HepG2 (cell line): ENCODE data around the gene IQCC. TPM values are rescaled to one million over a fixed set of nuclear protein-coding genes. Genes with fewer than 3 reads are reported as not detected.

Experiments
- ARID2 ChIP-seq: sonication (generic); formaldehyde crosslinking; IDR thresholded peaks from 2 replicates; pipeline ENCODE4 v1.8.1; 2022; ENCODE audit warnings: mild to moderate bottlenecking, missing genetic modification reagents, borderline replicate concordance
- ARNT ChIP-seq: fragments of 450-650 bp; IDR thresholded peaks from 2 replicates; pipeline ENCODE4 v1.6.1; 2017
- BRCA1 ChIP-seq: sonication (generic); formaldehyde crosslinking; IDR thresholded peaks from 2 replicates; pipeline ENCODE4 v1.4.0; 2020; ENCODE audit warnings: missing genetic modification reagents
- CBX2 ChIP-seq, 2 experiments: fragments of 200-600 bp in 1 of 2; sonication (generic); formaldehyde crosslinking in 1 of 2; IDR thresholded peaks; 2 replicates each; pipeline versions ENCODE4 v1.7.0 to v1.8.1; 2018 to 2022; ENCODE audit warnings: low read depth in 2 of 2, low read length in 1 of 2, mild to moderate bottlenecking in 1 of 2, missing genetic modification reagents in 1 of 2
- CREB3 ChIP-seq: sonication (generic); formaldehyde crosslinking; IDR thresholded peaks from 2 replicates; pipeline ENCODE4 v1.5.0; 2020; ENCODE audit warnings: missing genetic modification reagents
- FOXO4 ChIP-seq: sonication (generic); formaldehyde crosslinking; conservative IDR thresholded peaks from 2 replicates; pipeline ENCODE4 v1.8.1; 2023; ENCODE audit warnings: missing genetic modification reagents
- HHEX ChIP-seq: IDR thresholded peaks from 2 replicates; pipeline ENCODE4 v1.6.1; 2016; ENCODE audit warnings: control low read depth
- HINFP ChIP-seq: sonication (generic); formaldehyde crosslinking; IDR thresholded peaks from 2 replicates; pipeline ENCODE4 v1.4.0; 2020; ENCODE audit warnings: low read depth, mild to moderate bottlenecking, missing genetic modification reagents
- HNF4G ChIP-seq, 2 experiments: sonication (generic) in 1 of 2; formaldehyde crosslinking in 1 of 2; IDR thresholded peaks; 2 replicates each; pipeline versions ENCODE4 v1.4.0 to v1.6.1; 2011 to 2020; ENCODE audit warnings: borderline replicate concordance in 2 of 2, low read depth in 2 of 2, mild to moderate bottlenecking in 2 of 2, low read length in 1 of 2, missing genetic modification reagents in 1 of 2, moderate library complexity in 1 of 2
- HOXA3 ChIP-seq: sonication (generic); formaldehyde crosslinking; IDR thresholded peaks from 2 replicates; pipeline ENCODE4 v1.5.0; 2020; ENCODE audit warnings: missing genetic modification reagents
- KDM3A ChIP-seq: IDR thresholded peaks from 2 replicates; pipeline ENCODE4 v1.6.1; 2018; ENCODE audit warnings: low read depth, missing compliant biosample characterization
- LRRFIP1 ChIP-seq: sonication (generic); formaldehyde crosslinking; conservative IDR thresholded peaks from 2 replicates; pipeline ENCODE4 v1.4.0; 2020; ENCODE audit warnings: missing genetic modification reagents
- NFKBIZ ChIP-seq: IDR thresholded peaks from 2 replicates; pipeline ENCODE4 v1.6.1; 2018; ENCODE audit warnings: missing genetic modification reagents, missing compliant biosample characterization
- NKX3-1 ChIP-seq: sonication (generic); formaldehyde crosslinking; IDR thresholded peaks from 2 replicates; pipeline ENCODE4 v1.5.0; 2020; ENCODE audit warnings: missing genetic modification reagents
- PLSCR1 ChIP-seq: sonication (generic); formaldehyde crosslinking; IDR thresholded peaks from 2 replicates; pipeline ENCODE4 v1.5.0; 2020; ENCODE audit warnings: missing genetic modification reagents, mild to moderate bottlenecking, borderline replicate concordance
- POGZ ChIP-seq: sonication (generic); formaldehyde crosslinking; IDR thresholded peaks from 2 replicates; pipeline ENCODE4 v1.4.0; 2020; ENCODE audit warnings: mild to moderate bottlenecking, missing genetic modification reagents
- SP5 ChIP-seq: IDR thresholded peaks from 2 replicates; pipeline ENCODE4 v1.6.1; 2016; ENCODE audit warnings: low read depth, borderline replicate concordance
- TCF7L2 ChIP-seq: IDR thresholded peaks from 2 replicates; pipeline ENCODE4 v1.6.1; 2011; ENCODE audit warnings: mild to moderate bottlenecking, low read depth, low read length, moderate library complexity
- XBP1 ChIP-seq: sonication (generic); formaldehyde crosslinking; IDR thresholded peaks from 2 replicates; pipeline ENCODE4 v1.5.0; 2020; ENCODE audit warnings: missing genetic modification reagents
- ZMAT3 ChIP-seq: sonication (generic); formaldehyde crosslinking; conservative IDR thresholded peaks from 2 replicates; pipeline ENCODE4 v1.7.0; 2021; ENCODE audit warnings: missing genetic modification reagents
- ZNF224 ChIP-seq: sonication (generic); formaldehyde crosslinking; IDR thresholded peaks from 2 replicates; pipeline ENCODE4 v1.5.0; 2020; ENCODE audit warnings: mild to moderate bottlenecking, missing genetic modification reagents
- ZNF775 ChIP-seq: sonication (generic); formaldehyde crosslinking; IDR thresholded peaks from 2 replicates; pipeline ENCODE4 v1.4.0; 2020; ENCODE audit warnings: missing genetic modification reagents, mild to moderate bottlenecking, moderate library complexity, borderline replicate concordance
- ZSCAN30 ChIP-seq: sonication (generic); formaldehyde crosslinking; IDR thresholded peaks from 2 replicates; pipeline ENCODE4 v1.5.0; 2020; ENCODE audit warnings: mild to moderate bottlenecking, missing genetic modification reagents
- polyA plus RNA-seq, 8 experiments: library from polyadenylated mRNA; depleted of rRNA in 3 of 8; stranded (reverse) in 7 of 8; unstranded in 1 of 8; fragments of >200 nt; fragmentation: Illumina TruSeq in 4 of 8; extraction: Trizol in 4 of 8; gene quantifications; 2 replicates each; pipeline versions ENCODE4 v1.2.1 to v1.2.3, GENCODE V29; 2011 to 2016; ENCODE audit warnings: low read depth in 4 of 8, missing spikeins in 1 of 8, mixed read lengths in 1 of 8; ENCODE audit not compliant: insufficient read depth in 1 of 8
- total RNA-seq, 5 experiments: library from RNA; depleted of rRNA; stranded (reverse); fragments of >200 nt; fragmentation: Illumina TruSeq; extraction: Trizol; gene quantifications; 2 replicates each; pipeline ENCODE4 v1.2.3, GENCODE V29; 2016; ENCODE audit warnings: low read depth in 1 of 5

Gene IQCC
- total and polyA plus RNA-seq, 2 of the 13 experiments (the other 11 are each of a cell fraction or from before 2014, with no cell fraction given): 1.7 to 3.0 TPM

GRCh38 chr1:32241001-32241763, 35.7 kb downstream of the IQCC start (continued):
- no peak for TF ChIP-seq LRRFIP1 (CRISPR knock-in tag)
- TF ChIP-seq HNF4G (IDR thresholded peaks at IDR 0.05; ENCODE audit: borderline replicate concordance, low read depth, low read length): no peak
- no peak for TF ChIP-seq HNF4G (CRISPR knock-in tag; IDR thresholded peaks at IDR 0.05; ENCODE audit: borderline replicate concordance, low read depth)
- no peak for TF ChIP-seq ZSCAN30 (CRISPR knock-in tag)
- no peak for TF ChIP-seq TCF7L2
- TF ChIP-seq FOXO4 (CRISPR knock-in tag): no peak
- TF ChIP-seq SP5 (CRISPR knock-in tag): no peak
- no peak for TF ChIP-seq HHEX (CRISPR knock-in tag)
- no peak for TF ChIP-seq CREB3 (CRISPR knock-in tag)
- no peak for TF ChIP-seq XBP1 (CRISPR knock-in tag)
- TF ChIP-seq NFKBIZ (CRISPR knock-in tag): 0 out of 2 replicates have a peak, but pooled peaks have one; percentile 45
- no peak for TF ChIP-seq HINFP (CRISPR knock-in tag)
- TF ChIP-seq NKX3-1 (CRISPR knock-in tag): peak; percentile 55; the same call in 1 of the 2 replicates
- TF ChIP-seq ZNF775 (CRISPR knock-in tag): peak; percentile 73; the same call in 1 of the 2 replicates
- no peak for TF ChIP-seq KDM3A
- TF ChIP-seq CBX2 (IDR thresholded peaks at IDR 0.05; ENCODE audit: low read depth, low read length): no peak
- TF ChIP-seq CBX2 (CRISPR knock-in tag; IDR thresholded peaks at IDR 0.05; ENCODE audit: low read depth): no peak
- TF ChIP-seq POGZ: no peak
- TF ChIP-seq ARNT: no peak
- TF ChIP-seq BRCA1 (CRISPR knock-in tag): no peak
- 0 out of 2 replicates have a peak, but pooled peaks have one; percentile 67 for TF ChIP-seq ZMAT3 (CRISPR knock-in tag)
- TF ChIP-seq HOXA3 (CRISPR knock-in tag): peak; percentile 51; the same call in 1 of the 2 replicates
- no peak for TF ChIP-seq PLSCR1 (CRISPR knock-in tag)
- no peak for TF ChIP-seq ARID2 (CRISPR knock-in tag)
- no peak for TF ChIP-seq ZNF224 (CRISPR knock-in tag)
